Measurements from ENCODE around the gene RTEL1.

- TF ChIP-seq CTCF (IDR thresholded peaks at IDR 0.05; ENCODE audit: low read length) (no peak), EZH2 (optimal IDR thresholded peaks at IDR 0.05; ENCODE audit: low read depth, low read length) (no peak)
These were observed at the start of gene RTEL1 for GRCh38 chr20:63657937-63658748.

Data from MM.1S (cell line).